Measurements from ENCODE around the gene ZBTB16. TPM values are rescaled to one million over a fixed set of nuclear protein-coding genes. Genes with fewer than 3 reads are reported as not detected.
"Not testable (repeated sequence)": the region's sequence is repeated elsewhere in the genome, so short reads cannot be mapped to it uniquely, and the experiment has no call there.

Gene ZBTB16
- total RNA-seq, 2 donors from 2014 or later: 2.7 to 13.1 TPM

GRCh38 chr11:114031967-114032320 is 27.6 kb upstream of the ZBTB16 start:
- Mint-ChIP-seq H3K27me3 (peaks cover 13 to 26% of the 10 kb centered on the region in 2 donors), H3K36me3 (no peaks in the 10 kb centered on the region), H3K27ac (no peak overlapping the region), H3K4me3 (no peak overlapping the region), H3K9me3 (no peaks in the 10 kb centered on the region), H3K4me1 (ENCODE audit: low read depth in 2 of 2) (peaks cover 0 to 7% of the 10 kb centered on the region in 2 donors)
- DNase-seq (ENCODE audit: low spot score) (no peak), ATAC-seq (no peak)

GRCh38 chr11:114033066-114033465 is 26.4 kb upstream of the ZBTB16 start:
- Mint-ChIP-seq H3K27me3 (peaks cover 13 to 20% of the 10 kb centered on the region in 2 donors), H3K4me1 (ENCODE audit: low read depth in 2 of 2) (peaks cover 0 to 7% of the 10 kb centered on the region in 2 donors), H3K4me3 (no peak overlapping the region), H3K27ac (no peak overlapping the region), H3K9me3 (no peaks in the 10 kb centered on the region), H3K36me3 (no peaks in the 10 kb centered on the region)
- ATAC-seq (no peak), DNase-seq (ENCODE audit: low spot score) (no peak)

GRCh38 chr11:114033572-114033971 is 25.9 kb upstream of the ZBTB16 start:
- H3K36me3 Mint-ChIP-seq: no peaks in the 10 kb centered on the region
- no peak for ATAC-seq

GRCh38 chr11:114034956-114035355 is 24.6 kb upstream of the ZBTB16 start:
- H3K36me3 Mint-ChIP-seq: no peaks in the 10 kb centered on the region

More at GRCh38 chr11:114033572-114033971, 25.9 kb upstream of the ZBTB16 start:
- no peak overlapping the region for H3K27ac Mint-ChIP-seq
- H3K27me3 Mint-ChIP-seq: peaks cover 10 to 15% of the 10 kb centered on the region in 2 donors
- no peaks in the 10 kb centered on the region for H3K9me3 Mint-ChIP-seq
- H3K4me1 Mint-ChIP-seq (ENCODE audit: low read depth in 2 of 2): peaks cover 0 to 7% of the 10 kb centered on the region in 2 donors
- no peak overlapping the region for H3K4me3 Mint-ChIP-seq
- DNase-seq (ENCODE audit: low spot score): no peak

GRCh38 chr11:114036147-114036811 is 23.2 kb upstream of the ZBTB16 start:
- Mint-ChIP-seq H3K4me3 (peak overlapping the region; percentile 25), H3K36me3 (no peaks in the 10 kb centered on the region), H3K27me3 (peaks cover 0 to 4% of the 10 kb centered on the region in 2 donors), H3K9me3 (no peaks in the 10 kb centered on the region), H3K27ac (no peak overlapping the region), H3K4me1 (ENCODE audit: low read depth in 2 of 2) (peaks cover 0 to 7% of the 10 kb centered on the region in 2 donors)
- DNase-seq (ENCODE audit: low spot score) (peak; percentile 85), ATAC-seq (peak; percentile 85 to 96)

More at GRCh38 chr11:114034956-114035355, 24.6 kb upstream of the ZBTB16 start:
- no peak overlapping the region for H3K4me3 Mint-ChIP-seq
- H3K4me1 Mint-ChIP-seq (ENCODE audit: low read depth in 2 of 2): peaks cover 0 to 7% of the 10 kb centered on the region in 2 donors
- no peak overlapping the region for H3K27ac Mint-ChIP-seq
- H3K27me3 Mint-ChIP-seq: peaks cover 8 to 11% of the 10 kb centered on the region in 2 donors
- no peak for DNase-seq (ENCODE audit: low spot score)
- ATAC-seq: no peak
- H3K9me3 Mint-ChIP-seq: no peaks in the 10 kb centered on the region

GRCh38 chr11:114036958-114037357 is 22.6 kb upstream of the ZBTB16 start:
- Mint-ChIP-seq H3K9me3 (no peaks in the 10 kb centered on the region), H3K27me3 (peaks cover 0 to 4% of the 10 kb centered on the region in 2 donors), H3K4me1 (ENCODE audit: low read depth in 2 of 2) (peaks cover 0 to 7% of the 10 kb centered on the region in 2 donors), H3K27ac (no peak overlapping the region), H3K4me3 (no peak overlapping the region), H3K36me3 (no peaks in the 10 kb centered on the region)
- DNase-seq (ENCODE audit: low spot score) (no peak), ATAC-seq (no peak)

- H3K27ac Mint-ChIP-seq: no peak overlapping the region
Measured at GRCh38 chr11:114039551-114039950, 20.0 kb upstream of the ZBTB16 start.

GRCh38 chr11:114040706-114041211 is 18.8 kb upstream of the ZBTB16 start:
- Mint-ChIP-seq H3K36me3 (no peaks in the 10 kb centered on the region), H3K4me3 (no peak overlapping the region), H3K27me3 (no peaks in the 10 kb centered on the region), H3K9me3 (no peaks in the 10 kb centered on the region), H3K4me1 (ENCODE audit: low read depth in 2 of 2) (peaks cover 12 to 14% of the 10 kb centered on the region in 2 donors), H3K27ac (no peak overlapping the region)
- DNase-seq (ENCODE audit: low spot score) (no peak), ATAC-seq (no peak)

More at GRCh38 chr11:114039551-114039950, 20.0 kb upstream of the ZBTB16 start:
- H3K9me3 Mint-ChIP-seq: no peaks in the 10 kb centered on the region
- H3K36me3 Mint-ChIP-seq: no peaks in the 10 kb centered on the region
- no peak overlapping the region for H3K4me3 Mint-ChIP-seq
- peaks cover 10 to 11% of the 10 kb centered on the region in 2 donors for H3K4me1 Mint-ChIP-seq (ENCODE audit: low read depth in 2 of 2)
- ATAC-seq: no peak
- peaks cover 0 to 2% of the 10 kb centered on the region in 2 donors for H3K27me3 Mint-ChIP-seq
- no peak for DNase-seq (ENCODE audit: low spot score)

GRCh38 chr11:114042234-114042633 is 17.3 kb upstream of the ZBTB16 start:
- DNase-seq (ENCODE audit: low spot score) (no peak), ATAC-seq (no peak)
- Mint-ChIP-seq H3K9me3 (no peaks in the 10 kb centered on the region), H3K4me1 (ENCODE audit: low read depth in 2 of 2) (peaks cover 12 to 14% of the 10 kb centered on the region in 2 donors), H3K4me3 (no peak overlapping the region), H3K36me3 (no peaks in the 10 kb centered on the region), H3K27ac (no peak overlapping the region), H3K27me3 (no peaks in the 10 kb centered on the region)

- Mint-ChIP-seq H3K4me3 (peak overlapping the region; percentile 21), H3K9me3 (no peaks in the 10 kb centered on the region), H3K36me3 (no peaks in the 10 kb centered on the region), H3K27me3 (no peaks in the 10 kb centered on the region), H3K4me1 (ENCODE audit: low read depth in 2 of 2) (peaks cover 12 to 14% of the 10 kb centered on the region in 2 donors), H3K27ac (peak overlapping the region; percentile 0 to 86)
- no peak for DNase-seq (ENCODE audit: low spot score)
- peak; percentile 67 to 76 for ATAC-seq
Measured at GRCh38 chr11:114044042-114044871, 15.3 kb upstream of the ZBTB16 start.

- no peak overlapping the region for H3K4me3 Mint-ChIP-seq
- no peaks in the 10 kb centered on the region for H3K9me3 Mint-ChIP-seq
- ATAC-seq (no peak), DNase-seq (ENCODE audit: low spot score) (no peak)
- no peaks in the 10 kb centered on the region for H3K36me3 Mint-ChIP-seq
- no peak overlapping the region for H3K27ac Mint-ChIP-seq
- no peaks in the 10 kb centered on the region for H3K27me3 Mint-ChIP-seq
- peaks cover 12 to 14% of the 10 kb centered on the region in 2 donors for H3K4me1 Mint-ChIP-seq (ENCODE audit: low read depth in 2 of 2)
Measured at GRCh38 chr11:114047327-114047726, 12.2 kb upstream of the ZBTB16 start.

GRCh38 chr11:114049050-114049449 is 10.5 kb upstream of the ZBTB16 start:
- no peak overlapping the region for H3K27ac Mint-ChIP-seq
- no peaks in the 10 kb centered on the region for H3K36me3 Mint-ChIP-seq
- no peaks in the 10 kb centered on the region for H3K9me3 Mint-ChIP-seq
- peaks cover 8 to 9% of the 10 kb centered on the region in 2 donors for H3K4me1 Mint-ChIP-seq (ENCODE audit: low read depth in 2 of 2)
- H3K4me3 Mint-ChIP-seq: no peak overlapping the region
- ATAC-seq: no peak
- H3K27me3 Mint-ChIP-seq: no peaks in the 10 kb centered on the region
- DNase-seq (ENCODE audit: low spot score): no peak

GRCh38 chr11:114049766-114050165 is 9.7 kb upstream of the ZBTB16 start:
- H3K27ac Mint-ChIP-seq; ATAC-seq; H3K9me3 Mint-ChIP-seq; H3K27me3 Mint-ChIP-seq; H3K36me3 Mint-ChIP-seq; DNase-seq (ENCODE audit: low spot score); H3K4me3 Mint-ChIP-seq; H3K4me1 Mint-ChIP-seq (ENCODE audit: low read depth in 2 of 2): not testable (repeated sequence)
